Measurements from ENCODE around the gene NAA10.

DNA sequence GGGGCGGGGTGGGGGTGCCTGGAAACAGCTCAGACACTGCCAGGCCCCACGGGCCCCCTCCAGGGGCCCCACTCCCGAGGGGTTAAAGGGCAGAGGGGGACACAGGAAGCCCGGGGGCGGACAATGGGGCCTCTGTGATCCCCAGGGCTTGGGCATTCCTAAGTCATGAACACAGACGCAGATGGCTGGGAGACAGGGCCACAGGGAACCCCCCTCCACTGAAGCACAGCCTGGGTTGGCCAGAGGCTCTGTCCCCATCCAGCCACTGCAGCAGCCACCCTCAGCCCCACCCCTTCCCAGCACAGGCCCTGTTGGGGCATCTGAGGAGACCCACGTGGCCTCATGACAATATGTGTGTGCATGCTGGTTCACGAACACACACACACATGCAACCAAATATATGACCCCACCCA is 52.7 kb downstream of the NAA10 start:
- TF ChIP-seq CTCF (IDR thresholded peaks at IDR 0.05), result no peak
- no peak for TF ChIP-seq POLR2A (IDR thresholded peaks at IDR 0.05)

All from heart left ventricle (tissue), 13 donors.